ENCODE data around the gene S100A13.

DNA sequence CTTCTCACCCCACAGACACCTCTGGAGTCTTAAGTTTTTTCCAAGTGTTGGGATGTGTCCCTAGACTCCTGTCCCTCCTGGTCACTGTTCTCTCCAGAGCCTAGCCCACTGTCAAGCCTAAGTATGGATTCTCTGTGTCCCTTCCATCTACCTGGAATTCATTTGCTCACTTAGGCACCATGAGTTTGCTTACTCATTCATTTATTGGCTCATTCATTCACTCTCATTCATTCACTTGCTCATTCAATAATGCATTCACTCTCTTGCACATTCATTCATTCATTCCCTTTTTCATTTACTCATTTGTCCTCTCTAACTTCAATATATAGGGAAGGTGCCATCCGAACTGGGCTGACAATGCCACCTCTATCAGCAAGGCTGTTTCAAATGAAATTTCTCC is 15.9 kb downstream of the S100A13 start:
- TF ChIP-seq, protein P1, sequence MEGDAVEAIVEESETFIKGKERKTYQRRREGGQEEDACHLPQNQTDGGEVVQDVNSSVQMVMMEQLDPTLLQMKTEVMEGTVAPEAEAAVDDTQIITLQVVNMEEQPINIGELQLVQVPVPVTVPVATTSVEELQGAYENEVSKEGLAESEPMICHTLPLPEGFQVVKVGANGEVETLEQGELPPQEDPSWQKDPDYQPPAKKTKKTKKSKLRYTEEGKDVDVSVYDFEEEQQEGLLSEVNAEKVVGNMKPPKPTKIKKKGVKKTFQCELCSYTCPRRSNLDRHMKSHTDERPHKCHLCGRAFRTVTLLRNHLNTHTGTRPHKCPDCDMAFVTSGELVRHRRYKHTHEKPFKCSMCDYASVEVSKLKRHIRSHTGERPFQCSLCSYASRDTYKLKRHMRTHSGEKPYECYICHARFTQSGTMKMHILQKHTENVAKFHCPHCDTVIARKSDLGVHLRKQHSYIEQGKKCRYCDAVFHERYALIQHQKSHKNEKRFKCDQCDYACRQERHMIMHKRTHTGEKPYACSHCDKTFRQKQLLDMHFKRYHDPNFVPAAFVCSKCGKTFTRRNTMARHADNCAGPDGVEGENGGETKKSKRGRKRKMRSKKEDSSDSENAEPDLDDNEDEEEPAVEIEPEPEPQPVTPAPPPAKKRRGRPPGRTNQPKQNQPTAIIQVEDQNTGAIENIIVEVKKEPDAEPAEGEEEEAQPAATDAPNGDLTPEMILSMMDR (IDR thresholded peaks at IDR 0.05) = no peak
- TF ChIP-seq POLR2A (IDR thresholded peaks at IDR 0.05) = no peak

Data from esophagus squamous epithelium (tissue), 4 donors.